ENCODE measurements around the gene VWA1.

VWA1 gene

DNA sequence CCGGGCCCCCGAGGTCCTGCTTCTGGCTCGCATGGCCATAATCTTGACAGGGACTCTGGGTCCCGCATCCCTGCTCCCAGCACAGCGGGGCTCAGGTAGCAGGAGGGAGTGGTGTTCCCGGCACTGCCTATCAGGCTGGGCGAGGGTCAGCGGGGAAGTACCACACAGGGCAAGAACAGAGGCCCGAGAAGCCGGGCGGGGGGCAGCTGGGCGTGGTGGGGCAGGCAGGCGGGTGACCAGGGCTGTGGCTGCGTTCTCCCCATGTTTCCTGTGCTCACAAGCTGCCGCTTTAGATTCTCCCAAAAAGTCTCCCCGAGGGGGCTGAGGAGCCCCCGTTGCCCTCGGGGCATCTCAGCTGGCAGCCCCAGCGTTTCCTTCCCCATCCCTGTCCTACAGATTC, 54.4 kb downstream of the VWA1 start:
- DNase-seq, result no peak

DNA sequence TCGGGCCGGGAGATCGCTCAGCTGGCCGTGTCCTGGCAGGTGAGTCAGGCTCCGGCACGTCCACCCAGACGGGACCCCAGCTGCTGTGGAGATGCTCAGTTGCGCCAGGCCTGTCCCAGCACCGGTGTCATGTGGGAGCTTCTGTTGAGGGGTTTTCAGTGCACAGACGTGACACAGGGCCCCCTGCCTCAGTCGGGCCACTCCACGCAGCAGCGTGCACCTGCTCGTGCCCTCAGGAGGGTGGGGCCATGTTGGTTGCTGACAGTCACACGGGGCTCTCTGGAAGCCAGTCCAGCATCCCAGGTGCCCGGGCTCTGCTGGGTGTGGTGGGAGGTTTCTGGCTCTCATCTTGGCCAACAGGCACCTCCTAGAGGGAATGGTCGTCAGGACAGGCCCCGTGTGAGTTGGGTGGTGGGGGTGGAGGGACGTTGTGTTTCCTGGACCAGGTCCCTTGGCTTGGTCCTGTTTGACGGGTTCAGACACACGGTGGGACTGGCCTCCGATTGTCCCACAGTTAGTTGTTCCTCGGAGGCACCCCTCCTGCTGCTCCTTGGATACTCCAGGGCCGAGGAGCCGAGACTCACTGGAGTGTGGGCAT, 55.2 kb downstream of the VWA1 start:
- no peak for DNase-seq

DNA sequence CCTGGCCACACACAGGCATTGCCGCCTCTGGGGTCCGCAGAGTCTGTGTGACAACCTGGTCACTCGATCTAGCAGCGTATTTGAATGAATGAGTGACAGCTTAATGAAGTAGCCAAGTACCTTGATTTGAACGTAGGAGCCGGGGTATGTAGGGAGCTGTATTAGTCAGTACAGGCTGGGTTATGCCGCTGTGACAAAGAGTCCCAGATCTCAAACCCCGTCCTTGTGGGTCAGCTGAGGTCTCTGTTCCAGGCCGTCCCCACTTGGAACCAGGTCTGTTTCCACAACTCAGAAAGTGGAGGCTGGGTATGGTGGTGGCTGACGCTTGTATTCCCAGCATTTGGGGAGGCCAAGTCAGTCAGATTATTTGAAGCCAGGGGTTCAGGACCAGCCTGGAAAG, 56.1 kb downstream of the VWA1 start:
- no peak for DNase-seq
